Inflammatory macrophage (primary cell): ENCODE measurements around the gene KRT74.
"Not testable (repeated sequence)": the region's sequence is repeated elsewhere in the genome, so short reads cannot be mapped to it uniquely, and the experiment has no call there.

Source experiments
- DNase-seq, 2 donors: peaks; one replicate each; pipeline ENCODE4 v3.0.0-alpha.2; 2020 to 2022

KRT74 gene

DNA sequence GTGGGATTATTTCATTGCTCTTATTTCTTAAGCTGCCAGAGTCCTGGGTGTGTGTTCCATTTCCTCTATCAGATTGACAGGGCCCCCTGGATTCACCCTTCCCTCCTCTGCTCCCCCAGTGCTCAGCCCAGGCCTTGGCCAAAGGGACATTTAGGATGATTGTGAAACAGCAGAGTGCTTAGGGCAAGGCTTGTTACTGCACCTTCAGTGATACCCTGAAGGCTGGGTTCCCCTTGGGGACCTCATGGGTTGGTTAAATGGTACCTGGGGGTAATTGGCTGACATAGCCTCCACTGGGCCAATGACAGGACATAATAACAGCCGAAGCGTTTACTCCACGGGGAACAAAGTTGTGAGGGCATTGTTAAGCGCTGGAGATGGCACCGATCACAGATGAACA, 28.9 kb upstream of the KRT74 start:
- no peak for DNase-seq

DNA sequence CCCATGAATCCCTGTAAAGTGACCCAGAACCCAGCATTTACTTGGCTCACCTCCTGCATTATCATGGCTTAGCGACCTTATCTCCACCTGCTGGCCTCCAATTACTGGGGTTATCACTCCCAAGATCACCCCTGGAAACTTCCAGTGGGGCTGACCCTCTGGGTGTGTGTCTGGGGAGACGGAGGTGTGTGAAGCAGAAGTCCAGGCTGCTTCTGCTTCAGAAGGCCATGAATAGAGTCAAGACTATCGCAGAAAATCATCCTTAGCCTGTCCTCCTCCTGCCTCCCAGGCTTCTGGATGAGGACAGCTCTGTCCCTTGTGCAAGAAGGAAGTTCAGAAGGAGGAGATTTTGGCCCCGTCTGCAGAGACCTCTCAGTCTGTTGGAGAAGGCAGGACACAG, 28.0 kb upstream of the KRT74 start:
- no peak for DNase-seq

DNA sequence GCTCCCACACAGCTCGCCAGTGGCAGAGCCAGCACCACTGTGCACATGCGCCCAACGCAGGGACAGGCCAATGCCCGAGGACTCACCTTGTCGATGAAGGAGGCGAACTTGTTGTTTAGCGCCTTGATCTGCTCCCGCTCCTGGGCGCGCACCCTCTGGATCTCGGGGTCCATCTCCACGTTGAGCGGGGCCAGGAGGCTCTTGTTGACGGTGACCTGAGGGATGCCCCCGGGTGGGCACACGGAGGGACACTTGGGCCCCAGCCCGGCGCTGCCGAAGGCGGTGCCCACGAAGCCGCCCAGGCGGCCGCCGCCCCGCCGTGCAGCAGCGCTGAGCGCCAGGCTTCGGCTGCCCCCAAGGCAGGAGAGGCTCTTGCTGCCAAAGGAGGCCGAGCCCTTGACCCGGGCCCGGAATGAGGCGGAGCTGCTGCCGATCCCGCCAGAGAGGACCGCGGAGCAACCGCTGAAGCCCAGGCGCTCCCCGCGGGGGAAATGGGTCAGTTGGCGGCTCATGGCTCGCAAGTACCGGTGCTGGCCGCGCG, 27.4 kb upstream of the KRT74 start, which contains the start of gene KRT72:
KRT72 (minus strand) TSS at position 523 of the 541 bp plus-strand sequence; CDS start at position 512, 11 bp downstream.
- DNase-seq, result no peak

DNA sequence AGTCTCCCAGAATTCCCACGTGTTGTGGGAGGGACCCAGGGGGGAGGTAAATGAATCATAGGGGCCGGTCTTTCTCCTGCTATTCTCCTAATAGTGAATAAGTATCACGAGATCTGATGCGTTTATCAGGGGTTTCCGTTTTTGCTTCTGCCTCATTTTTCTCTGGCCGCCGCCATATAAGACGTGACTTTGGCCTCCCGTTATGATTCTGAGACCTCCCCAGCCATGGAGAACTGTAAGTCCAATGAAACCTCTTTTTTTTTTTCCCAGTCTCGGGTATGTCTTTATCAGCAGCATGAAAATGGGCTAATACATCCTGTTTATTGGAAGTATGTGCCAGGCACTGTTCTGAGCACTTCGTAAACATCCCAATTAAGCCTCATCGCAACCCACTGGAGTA, 26.8 kb upstream of the KRT74 start:
- no peak for DNase-seq

DNA sequence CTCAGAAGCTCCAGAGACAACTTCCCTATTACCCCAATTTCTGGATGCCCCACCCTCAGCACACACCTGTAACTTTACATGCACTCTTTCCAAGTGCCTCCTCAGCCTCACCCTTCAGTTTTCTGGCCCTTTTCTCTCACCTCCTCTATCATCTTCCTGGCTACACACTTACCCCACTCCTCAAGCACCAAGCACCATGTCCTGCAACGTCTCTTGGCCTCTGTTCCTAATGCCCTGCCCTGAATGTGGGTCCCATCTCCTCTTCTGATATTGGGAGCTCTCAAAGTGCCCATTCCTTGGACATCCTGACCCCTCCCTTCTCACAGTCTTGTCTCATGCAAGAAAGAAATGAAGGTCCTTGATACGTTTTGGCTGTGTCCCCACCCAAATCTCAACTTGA, 26.4 kb upstream of the KRT74 start:
- no peak for DNase-seq

DNA sequence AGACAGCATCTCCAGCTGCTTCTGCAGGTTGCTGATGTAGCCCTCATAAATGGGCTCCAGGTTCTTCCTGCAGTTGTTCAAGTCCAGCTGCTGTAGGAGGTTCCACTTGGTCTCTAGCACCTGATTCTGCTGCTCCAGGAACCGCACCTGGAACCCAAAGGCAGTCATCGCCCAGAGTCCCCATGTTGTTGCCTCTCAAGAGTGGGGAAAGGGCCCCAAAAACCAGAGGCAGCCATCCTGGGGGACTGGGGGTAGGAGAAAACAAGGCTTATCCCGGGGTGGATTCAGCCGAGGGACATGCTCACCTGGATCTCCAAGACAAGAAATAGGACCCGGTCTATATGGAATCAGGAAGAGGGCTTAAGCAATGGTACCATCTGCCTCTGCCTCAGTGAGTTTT, 25.3 kb upstream of the KRT74 start:
- no peak for DNase-seq

DNA sequence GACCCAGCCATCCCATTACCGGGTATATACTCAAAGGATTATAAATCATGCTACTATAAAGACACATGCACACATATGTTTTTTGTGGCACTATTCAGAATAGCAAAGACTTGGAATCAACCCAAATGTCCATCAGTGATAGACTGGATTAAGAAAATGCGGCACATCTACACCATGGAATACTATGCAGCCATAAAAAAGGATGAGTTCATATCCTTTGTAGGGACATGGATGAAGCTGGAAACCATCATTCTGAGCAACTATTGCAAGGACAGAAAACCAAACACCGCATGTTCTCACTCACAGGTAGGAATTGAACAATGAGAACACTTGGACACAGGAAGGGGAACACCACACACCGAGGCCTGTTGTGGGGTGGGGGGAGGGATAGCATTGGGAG, 20.6 kb upstream of the KRT74 start:
- not testable (repeated sequence) for DNase-seq

DNA sequence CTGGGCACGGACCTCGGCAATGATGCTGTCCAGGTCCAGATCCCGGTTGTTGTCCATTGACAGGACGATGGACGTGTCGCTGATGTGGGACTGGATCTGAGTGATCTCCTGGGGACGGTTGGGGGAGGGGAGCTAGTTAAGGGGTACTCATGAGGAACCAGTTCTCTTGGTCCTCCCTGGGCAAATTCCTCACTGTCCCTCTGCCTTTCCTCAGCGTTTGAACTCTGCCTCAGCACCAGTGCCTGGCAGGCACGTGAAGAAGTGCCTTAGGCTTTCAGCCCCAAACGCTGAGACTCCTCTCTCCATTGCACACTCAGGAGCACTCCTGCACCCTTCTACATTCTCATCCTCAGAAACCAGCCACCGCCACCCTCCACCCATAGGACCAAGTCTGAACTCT, 17.9 kb upstream of the KRT74 start:
- DNase-seq, result no peak

DNA sequence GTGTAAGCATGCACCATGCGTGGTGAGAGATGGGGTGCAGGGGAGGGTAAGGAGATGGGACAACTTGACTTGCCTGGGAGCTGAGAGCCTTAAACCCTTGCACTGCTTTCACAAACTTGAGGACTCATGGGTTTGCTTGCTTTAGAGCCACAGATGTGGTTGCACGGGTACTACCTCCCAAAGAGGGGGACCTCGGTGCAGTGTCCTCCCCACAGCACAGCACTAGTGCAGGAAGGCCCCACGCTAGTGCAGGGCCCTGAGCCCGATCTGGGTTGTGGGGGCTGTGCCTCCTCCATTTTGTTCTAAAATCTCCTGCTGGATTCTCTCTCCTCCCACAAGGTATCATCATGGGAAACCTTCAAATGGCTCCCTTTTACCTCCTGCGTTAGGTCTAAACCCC, 16.4 kb upstream of the KRT74 start:
- no peak for DNase-seq

DNA sequence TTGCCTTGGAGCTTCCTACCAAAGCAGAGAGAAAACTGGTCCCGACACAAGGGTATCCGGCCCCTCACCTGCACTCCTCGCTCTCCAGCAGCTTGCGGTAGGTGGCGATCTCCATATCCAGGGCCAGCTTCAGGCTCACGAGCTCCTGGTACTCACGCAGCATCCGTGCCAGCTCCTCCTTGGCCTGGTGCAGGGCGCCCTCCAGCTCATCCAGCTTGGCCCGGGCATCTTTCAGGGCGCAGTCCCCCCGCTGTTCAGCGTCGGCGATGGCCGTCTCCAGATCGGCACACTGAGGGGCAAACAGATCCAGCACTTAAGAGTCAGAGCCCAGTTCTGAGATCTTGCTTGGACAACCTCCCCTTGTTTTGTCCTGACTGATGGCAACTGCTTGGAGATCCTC, 13.9 kb upstream of the KRT74 start:
- DNase-seq, result no peak

DNA sequence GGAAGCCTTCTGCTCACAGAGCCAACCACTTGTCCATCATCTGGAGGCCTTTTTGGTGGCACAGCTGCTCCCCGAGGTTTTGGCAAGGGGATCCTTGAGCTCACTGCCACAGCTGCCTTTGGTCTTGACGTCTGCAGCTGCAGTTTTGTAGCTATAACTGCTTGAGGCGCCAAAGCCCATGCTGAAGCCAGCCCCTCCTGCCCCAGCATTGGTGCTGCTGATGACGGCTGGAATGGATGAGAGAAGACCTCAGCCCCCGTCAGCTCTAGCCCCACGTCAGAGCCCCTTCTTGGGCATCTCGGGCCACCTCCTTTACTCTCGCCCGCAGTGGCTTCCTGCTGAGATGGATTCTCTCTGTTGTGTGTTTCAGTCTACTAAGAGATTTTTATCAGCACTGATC, 12.3 kb upstream of the KRT74 start:
- DNase-seq, result no peak

DNA sequence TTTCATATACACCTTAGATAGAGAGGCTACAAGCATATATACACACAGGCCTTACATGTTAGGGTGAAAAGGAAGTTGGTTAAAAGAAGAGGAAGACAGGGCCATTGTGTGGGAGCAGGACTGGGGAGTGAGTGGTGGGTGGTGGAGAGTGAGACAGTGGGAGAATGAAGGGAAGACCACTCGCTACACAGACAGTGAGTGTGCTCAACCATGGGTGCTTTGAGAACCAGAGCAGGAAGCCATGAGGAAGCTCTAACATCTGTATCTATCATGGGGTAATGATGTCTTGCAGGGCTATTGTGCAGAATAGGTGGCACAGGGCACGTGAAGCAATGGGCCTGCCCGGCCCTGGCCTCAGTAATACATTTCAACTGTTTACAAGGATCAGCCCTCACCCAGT, 11.4 kb upstream of the KRT74 start:
- peak; percentile 66 to 86 for DNase-seq

DNA sequence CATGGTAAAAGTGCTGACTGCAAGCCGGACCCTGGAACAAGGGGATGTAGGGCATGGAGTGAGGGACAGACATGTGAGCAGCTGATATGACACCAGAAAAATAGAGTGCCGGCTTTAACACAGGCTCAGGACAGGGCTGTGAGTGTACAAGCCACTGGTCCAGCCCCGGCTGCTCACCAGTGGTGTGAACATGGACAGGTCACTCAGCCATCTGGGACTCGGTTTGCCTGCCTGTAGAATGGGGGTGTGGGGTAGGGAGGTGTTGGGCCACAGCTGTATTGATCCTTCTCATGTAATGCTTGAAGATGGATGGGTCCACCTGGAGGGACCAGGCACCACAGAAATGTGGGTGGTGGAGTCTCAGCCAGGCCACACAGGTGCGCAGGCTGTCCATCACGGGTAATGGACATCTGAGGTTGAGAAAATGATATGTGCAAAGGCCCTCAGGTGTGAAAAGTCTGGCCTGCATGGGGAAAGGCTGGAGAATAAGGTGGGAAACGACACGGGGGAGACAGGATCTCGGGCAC, 10.6 kb upstream of the KRT74 start:
- no peak for DNase-seq

DNA sequence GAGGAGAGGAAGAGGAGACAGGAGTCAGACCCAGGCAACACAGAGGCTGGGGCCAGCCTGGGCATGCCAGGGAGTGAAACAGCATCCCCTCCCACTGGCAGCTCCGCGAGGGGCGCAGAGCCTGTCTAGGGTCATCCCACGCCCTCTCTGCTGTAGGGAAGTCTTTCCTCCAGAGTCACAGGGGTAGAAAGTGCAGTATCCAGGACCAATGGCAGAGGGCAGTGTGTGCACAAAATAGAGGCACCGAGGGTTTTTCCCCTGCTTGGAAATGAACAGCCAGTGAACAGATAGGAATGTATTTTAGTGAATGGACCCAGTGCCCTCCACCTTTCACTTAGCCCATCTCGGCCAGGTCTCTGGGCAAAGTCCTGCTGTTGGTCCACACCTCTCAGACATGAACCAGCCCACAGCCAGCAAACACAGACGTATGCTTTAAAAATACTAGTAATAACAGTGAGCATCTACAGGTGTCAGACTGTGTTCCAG, 9.4 kb upstream of the KRT74 start:
- DNase-seq, result peak; percentile 83 to 86

DNA sequence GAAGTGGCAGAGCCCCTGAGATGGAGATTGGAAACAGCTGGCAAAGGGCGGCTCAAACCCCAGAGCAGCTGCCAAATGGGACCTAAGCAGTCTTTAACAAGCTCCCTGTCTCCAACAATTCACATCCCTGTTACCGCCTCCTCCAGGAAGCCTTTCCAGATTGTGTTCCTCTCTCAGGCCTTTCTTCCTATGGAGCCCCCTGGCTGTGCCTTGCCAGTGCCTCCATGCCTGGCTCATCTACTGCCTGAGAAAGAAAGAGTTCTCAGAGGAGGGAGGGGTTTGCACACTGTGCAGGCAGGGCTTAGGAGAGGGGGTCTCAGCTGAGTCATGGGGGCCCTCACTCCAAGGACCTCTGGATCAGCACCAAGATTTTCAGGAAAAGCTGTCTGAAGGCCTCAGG, 8.8 kb upstream of the KRT74 start:
- DNase-seq, result no peak

DNA sequence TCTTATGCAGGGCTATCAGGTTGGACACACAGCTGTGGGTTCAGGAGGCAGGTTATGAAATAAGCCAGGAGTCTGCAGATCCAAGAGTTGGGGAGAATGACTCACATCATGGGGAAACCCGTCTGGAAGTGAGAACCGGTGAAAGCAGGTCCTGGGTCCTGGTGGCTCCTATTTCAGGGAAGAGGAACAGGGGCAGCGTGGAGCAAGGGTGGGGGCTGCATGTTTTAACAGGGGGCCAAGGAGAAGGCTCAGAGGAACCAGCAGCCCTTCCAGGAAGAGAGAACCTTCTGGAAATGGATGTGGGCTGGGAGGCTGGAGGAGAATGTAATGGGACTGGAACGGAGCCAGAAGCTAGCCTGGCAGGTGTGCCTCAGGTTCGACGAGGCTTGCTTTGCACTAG, 7.8 kb upstream of the KRT74 start:
- DNase-seq, result peak in 1 of 2 donors; percentile 9

DNA sequence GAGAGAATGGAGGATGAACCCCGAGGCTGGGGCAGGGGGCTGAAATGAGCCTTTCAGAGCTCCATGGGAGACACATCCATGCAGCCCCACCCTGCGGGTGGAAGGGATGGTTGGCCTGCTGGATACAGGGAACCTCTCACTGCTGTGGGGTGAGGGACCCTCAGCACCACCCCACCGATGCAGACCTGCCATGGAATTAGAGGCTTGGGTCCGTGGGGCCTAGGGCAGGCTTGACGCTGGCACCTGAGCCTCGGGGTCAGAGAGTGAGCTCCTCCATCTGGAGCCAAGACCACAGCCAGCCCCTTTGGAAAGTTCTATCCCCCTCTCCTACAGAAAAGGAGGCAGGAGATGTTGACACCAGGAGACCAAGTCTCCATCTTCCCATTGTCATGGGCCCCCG, 7.4 kb upstream of the KRT74 start:
- DNase-seq, result no peak

DNA sequence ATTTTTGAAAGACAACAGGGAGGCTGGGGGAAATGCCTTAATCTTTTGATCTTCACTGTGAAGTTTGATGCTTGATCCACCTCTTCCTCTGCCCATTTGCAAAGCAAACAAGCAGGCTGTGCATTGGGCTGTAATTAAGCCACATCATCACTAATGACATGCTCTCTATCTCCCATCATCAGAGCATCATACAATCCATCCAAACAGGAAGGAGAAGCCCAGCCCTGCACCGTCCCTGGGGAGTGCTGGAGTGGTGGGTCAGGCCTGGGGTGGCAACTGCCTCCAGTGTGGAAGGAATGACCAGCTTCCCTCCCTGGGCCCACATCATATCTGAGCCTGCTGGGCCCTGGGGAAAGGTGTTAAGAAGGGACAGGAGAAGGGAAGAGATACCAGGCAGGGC, 6.9 kb upstream of the KRT74 start:
- no peak for DNase-seq

DNA sequence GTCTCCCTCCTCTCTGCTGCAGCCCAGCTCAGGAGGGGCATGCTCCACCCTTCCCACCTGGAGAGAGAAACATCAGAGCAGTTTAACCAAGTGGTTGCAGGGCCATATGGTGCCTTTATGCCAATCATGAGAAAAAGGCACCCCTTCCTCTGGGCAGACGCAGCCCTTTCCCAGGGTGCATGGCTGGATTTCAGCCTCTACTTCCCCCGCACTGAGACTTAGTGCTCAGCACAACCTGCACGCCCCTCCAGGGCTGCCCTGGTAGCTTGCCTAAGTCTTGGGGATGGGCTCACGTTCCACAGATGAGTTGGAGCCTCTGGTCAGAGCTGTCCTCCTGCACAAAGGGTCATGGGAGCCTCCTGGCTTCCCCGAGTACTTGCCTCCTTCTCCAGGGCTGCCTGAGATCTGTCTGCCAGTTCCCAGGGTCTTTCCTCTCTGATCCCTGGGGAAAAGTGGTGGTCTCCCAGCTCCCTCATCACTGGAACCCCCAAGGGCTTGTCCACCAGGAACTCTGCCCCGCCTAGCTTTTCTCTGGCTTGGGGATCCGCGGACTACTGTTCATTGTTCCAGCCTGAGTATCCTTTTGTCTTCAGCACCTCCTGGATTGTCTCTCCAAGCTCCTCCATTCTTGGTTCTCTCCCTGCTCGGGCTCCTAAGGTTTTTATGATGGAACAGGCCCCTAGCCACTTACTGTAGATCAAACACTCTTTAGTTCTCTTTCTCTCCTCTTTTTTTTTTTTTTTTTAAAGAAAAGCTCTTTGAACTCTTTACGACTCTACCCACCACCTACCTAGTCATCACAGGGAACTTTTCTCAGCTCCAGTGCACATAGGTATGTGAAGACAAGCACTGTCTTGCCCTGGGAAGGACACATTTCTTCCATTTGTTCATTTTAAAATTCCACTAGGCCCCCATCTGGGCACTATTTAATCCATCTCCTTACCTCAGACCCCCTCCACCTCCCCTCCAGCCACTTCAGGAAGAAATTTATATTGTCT, 6.1 kb upstream of the KRT74 start:
- no peak for DNase-seq

DNA sequence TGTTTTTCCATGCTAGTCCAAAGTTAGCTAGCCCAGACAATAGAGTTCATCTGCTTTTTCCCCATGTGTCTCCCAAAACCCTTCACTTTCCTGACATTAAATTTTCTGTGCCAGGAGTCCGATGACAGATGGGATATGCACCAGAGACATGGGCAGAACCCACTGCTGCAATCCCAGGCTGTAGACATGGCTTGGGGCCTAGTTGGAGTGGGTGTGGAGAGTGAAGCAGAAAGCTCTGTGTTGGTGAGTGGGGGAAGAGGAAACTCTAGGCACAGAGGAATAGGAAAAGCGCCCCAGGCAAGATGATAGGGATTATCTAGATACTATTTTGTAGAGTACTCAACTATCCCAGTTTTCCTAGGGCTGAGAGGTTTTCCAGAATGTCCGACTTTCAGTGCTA, 4.8 kb upstream of the KRT74 start:
- DNase-seq, result no peak

DNA sequence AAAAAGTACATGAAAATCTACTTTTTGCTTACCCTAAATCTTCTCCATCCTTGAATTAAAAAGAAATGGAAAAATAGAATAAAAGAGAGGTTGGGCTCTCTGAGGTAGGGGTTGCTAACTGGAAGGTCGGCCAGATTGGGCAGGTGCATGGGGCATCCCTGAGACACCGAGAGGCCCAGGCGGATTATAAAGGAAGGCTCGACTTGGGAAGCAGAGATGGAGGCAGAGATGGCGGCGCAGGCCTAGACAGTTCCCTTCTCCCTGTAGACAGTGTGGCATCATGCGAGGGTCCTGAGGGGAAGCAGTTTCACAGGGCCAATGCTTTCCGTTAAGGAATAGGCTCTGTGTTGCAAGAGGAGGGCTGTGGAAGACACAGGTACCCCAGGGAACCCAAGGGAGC, 3.7 kb upstream of the KRT74 start:
- no peak for DNase-seq

DNA sequence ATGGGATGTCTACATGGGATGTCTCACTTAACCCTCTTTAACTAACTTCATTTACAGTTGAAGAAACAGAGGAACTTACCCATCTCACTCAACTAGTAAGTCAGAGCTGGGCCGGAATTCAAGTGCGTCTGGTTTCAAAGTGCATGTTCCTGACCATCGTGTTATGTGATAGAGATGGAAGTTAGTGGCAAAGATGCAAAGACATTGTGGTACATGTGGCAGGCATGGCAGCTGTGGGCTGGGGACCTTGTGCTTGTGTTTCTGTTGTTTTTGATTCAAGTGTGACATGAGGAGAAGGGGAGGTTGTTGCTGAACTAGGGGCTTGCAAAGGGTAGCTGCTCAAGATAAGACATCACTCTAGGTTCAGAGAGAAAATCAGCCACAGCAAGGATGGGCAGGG, 2.3 kb upstream of the KRT74 start:
- no peak for DNase-seq

DNA sequence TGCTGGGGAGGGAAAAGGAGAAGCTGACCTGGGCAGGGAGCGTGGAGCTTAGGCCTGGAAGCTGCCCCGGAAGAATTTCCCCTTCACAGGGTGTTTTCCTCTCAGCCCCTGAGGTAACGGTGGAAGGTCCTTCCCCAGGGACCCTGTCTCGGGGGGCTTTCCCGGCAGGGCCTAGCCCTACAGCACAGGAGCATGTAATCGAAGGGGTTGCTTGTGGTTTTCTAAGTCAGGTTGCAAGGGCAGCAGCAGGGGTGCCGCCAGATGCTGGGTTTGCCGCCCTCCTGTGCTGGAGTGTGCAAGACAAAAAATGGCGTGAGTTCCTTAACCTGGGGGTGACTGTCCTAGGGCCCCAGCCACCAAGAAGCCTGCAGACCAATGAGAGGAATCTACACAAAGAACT, 1.6 kb upstream of the KRT74 start:
- no peak for DNase-seq

DNA sequence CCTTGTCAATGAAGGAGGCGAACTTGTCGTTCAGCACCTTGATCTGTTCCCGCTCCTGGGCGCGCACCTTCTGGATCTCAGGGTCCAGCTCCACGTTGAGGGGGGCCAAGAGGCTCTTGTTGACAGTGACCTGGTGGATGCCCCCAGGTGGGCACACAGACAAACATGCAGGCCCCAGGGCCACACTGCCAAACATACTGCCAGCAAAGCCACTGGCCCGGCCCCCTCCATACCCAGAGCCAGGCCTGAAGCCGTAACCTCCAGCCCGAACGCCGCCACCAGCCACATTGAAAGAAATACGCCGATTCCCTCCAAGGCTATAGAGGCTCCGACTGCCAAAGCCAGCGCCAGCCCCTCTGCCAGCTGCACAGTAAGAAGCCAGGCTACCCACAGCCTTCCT, 337 bp downstream of the KRT74 start:
- no peak for DNase-seq
